Measurements from ENCODE around the gene ZNF462. TPM values are rescaled to one million over a fixed set of nuclear protein-coding genes. Genes with fewer than 3 reads are reported as not detected.

The ZNF462 gene
- total RNA-seq, 1 donor from 2014 or later, result 199 TPM

DNA sequence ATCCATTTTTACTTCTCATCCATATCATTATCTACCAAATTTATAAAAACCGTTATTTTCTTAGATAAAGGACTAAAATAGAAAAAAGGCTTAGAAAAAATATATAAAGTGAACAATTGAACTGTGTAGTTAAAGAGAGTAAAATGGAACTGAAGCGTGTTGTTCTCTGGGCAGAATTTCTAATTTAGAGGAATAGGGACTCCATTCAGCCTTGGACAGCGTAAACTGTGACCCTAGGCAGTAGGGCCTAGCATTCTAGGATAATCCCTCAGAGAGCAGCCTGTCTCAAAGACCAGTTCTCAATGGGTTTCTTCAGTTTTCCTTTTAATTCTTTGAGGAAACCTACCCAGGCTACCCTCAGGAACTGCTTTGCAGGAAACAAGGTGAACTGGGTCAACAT lies 11.1 kb downstream of the ZNF462 start:
- Mint-ChIP-seq H3K27me3 (ENCODE audit: low read depth) (no peaks in the 10 kb centered on the region), H3K4me1 (peaks cover 79% of the 10 kb centered on the region), H3K4me3 (peak overlapping the region; percentile 56), H3K36me3 (ENCODE audit: low read depth) (peaks cover 17% of the 10 kb centered on the region), H3K9me3 (no peaks in the 10 kb centered on the region), H3K27ac (ENCODE audit: unreplicated experiment) (no peak overlapping the region)
- TF ChIP-seq, protein P1, sequence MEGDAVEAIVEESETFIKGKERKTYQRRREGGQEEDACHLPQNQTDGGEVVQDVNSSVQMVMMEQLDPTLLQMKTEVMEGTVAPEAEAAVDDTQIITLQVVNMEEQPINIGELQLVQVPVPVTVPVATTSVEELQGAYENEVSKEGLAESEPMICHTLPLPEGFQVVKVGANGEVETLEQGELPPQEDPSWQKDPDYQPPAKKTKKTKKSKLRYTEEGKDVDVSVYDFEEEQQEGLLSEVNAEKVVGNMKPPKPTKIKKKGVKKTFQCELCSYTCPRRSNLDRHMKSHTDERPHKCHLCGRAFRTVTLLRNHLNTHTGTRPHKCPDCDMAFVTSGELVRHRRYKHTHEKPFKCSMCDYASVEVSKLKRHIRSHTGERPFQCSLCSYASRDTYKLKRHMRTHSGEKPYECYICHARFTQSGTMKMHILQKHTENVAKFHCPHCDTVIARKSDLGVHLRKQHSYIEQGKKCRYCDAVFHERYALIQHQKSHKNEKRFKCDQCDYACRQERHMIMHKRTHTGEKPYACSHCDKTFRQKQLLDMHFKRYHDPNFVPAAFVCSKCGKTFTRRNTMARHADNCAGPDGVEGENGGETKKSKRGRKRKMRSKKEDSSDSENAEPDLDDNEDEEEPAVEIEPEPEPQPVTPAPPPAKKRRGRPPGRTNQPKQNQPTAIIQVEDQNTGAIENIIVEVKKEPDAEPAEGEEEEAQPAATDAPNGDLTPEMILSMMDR (conservative IDR thresholded peaks at IDR 0.05), result no peak
- DNase-seq (ENCODE audit: low read depth, low spot score), result no peak

DNA sequence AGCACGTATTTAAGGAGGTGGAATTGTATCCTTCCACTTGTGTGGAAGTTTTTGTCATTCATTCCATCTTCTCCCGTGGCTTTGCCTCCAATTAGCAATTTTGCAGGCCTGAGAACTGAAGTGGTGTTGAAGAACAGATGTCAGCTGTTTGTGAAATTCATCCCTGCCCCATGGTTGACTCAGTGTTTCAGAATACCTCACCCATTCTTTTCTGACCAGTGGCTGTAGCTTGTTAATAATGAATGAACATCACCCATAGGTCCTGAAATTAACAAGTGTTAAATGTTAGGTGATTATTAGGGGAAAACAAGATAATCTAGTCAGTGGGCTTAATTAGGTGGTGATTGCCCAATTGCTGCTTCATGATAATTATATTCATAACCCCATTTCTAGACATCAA lies 11.7 kb downstream of the ZNF462 start:
- Mint-ChIP-seq H3K36me3 (ENCODE audit: low read depth) (peaks cover 15% of the 10 kb centered on the region), H3K27ac (ENCODE audit: unreplicated experiment) (peak overlapping the region; percentile 29), H3K4me1 (peaks cover 79% of the 10 kb centered on the region), H3K27me3 (ENCODE audit: low read depth) (no peaks in the 10 kb centered on the region), H3K9me3 (no peaks in the 10 kb centered on the region), H3K4me3 (no peak overlapping the region)
- no peak for DNase-seq (ENCODE audit: low read depth, low spot score)
- TF ChIP-seq, protein P1 (conservative IDR thresholded peaks at IDR 0.05), result no peak

DNA sequence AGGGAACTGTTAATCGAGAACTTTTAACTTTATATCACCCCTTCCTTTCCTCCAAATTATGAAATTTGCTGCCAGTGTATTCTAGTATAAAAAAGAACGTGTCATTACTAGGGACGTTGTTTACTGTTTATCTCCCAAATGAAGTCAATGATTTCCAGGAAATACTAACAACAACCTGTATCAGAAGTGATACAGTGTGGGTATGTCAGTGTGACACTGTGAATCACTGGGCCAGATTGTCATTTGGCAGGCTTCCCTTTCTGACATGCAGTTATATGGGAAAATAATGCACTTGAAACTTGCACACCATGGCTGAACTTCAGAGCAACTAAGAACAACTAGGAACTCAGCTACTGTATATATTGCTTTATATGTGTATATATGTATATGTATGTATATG lies 12.6 kb downstream of the ZNF462 start:
- TF ChIP-seq, protein P1 (conservative IDR thresholded peaks at IDR 0.05), result no peak
- no peaks in the 10 kb centered on the region for H3K9me3 Mint-ChIP-seq
- peaks cover 15% of the 10 kb centered on the region for H3K36me3 Mint-ChIP-seq (ENCODE audit: low read depth)
- H3K27ac Mint-ChIP-seq (ENCODE audit: unreplicated experiment), result no peak overlapping the region
- peaks cover 71% of the 10 kb centered on the region for H3K4me1 Mint-ChIP-seq
- H3K4me3 Mint-ChIP-seq, result no peak overlapping the region
- no peaks in the 10 kb centered on the region for H3K27me3 Mint-ChIP-seq (ENCODE audit: low read depth)
- DNase-seq (ENCODE audit: low read depth, low spot score), result no peak

DNA sequence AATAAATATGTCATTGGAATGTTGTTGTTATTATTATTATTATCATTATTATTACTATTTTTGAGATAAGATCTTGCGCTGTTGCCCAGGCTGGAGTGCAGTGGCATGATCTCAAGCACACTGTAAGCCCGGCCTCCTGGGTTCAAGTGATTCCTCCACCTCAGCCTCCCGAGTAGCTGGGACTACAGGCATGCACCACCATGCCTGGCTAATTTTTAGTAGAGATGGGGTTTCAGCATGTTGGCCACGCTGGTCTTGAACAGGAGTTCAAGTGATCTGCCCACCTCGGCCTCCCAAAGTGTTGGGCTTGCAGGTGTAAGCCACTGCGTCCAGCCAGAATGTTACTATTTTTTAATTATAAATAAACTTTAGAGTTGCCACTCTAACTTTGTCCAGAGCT lies 14.4 kb downstream of the ZNF462 start:
- Mint-ChIP-seq H3K27ac (ENCODE audit: unreplicated experiment) (no peak overlapping the region), H3K4me1 (peaks cover 70% of the 10 kb centered on the region), H3K9me3 (no peaks in the 10 kb centered on the region), H3K4me3 (no peak overlapping the region), H3K36me3 (ENCODE audit: low read depth) (peaks cover 20% of the 10 kb centered on the region), H3K27me3 (ENCODE audit: low read depth) (no peaks in the 10 kb centered on the region)
- TF ChIP-seq, protein P1 (conservative IDR thresholded peaks at IDR 0.05), result no peak
- no peak for DNase-seq (ENCODE audit: low read depth, low spot score)

DNA sequence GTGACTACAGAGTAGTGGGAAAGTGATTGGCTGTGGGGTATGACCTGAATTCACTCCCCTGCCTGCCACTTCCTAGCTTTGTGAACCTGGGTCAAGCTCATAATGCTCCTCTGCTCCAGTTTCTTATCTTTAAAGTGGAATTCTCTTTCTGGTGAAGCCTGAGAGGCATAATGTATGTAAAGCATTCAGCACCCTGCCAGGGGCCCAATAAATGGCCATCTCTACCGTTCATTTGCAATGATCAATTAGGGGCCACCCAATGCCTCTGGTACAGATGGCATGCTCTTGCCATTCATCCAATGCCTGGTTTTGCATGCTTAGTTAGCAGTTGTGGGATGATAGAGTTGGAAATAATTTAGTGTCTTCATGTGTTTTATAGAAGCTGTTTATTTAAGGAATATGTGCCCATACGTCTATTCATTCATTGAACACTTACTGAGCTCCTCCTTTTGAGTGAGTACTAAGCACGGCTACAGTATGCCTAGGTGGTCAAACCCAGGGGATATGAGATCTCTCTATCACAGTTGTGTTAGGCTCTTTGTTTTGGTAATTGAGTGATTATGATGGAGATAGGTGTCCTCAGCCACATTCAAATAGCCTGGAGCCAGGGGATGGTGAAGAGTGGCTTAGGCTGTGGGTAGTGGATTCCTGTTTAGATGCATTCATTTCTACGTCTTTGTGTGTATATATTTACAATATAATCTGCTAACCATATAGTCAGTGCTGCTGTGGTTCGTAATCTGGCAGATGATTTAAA lies 15.3 kb downstream of the ZNF462 start:
- no peak overlapping the region for H3K4me3 Mint-ChIP-seq
- TF ChIP-seq, protein P1 (conservative IDR thresholded peaks at IDR 0.05), result no peak
- H3K27ac Mint-ChIP-seq (ENCODE audit: unreplicated experiment), result no peak overlapping the region
- peaks cover 3% of the 10 kb centered on the region for H3K9me3 Mint-ChIP-seq
- peaks cover 25% of the 10 kb centered on the region for H3K36me3 Mint-ChIP-seq (ENCODE audit: low read depth)
- DNase-seq (ENCODE audit: low read depth, low spot score), result no peak
- H3K4me1 Mint-ChIP-seq, result peaks cover 71% of the 10 kb centered on the region
- H3K27me3 Mint-ChIP-seq (ENCODE audit: low read depth), result no peaks in the 10 kb centered on the region
